ENCODE data around the gene GOLM1. TPM values are rescaled to one million over a fixed set of nuclear protein-coding genes. Genes with fewer than 3 reads are reported as not detected.

GOLM1 gene
- total and polyA plus RNA-seq, 7 donors = 9.2 to 187 (median 14.3) TPM

DNA sequence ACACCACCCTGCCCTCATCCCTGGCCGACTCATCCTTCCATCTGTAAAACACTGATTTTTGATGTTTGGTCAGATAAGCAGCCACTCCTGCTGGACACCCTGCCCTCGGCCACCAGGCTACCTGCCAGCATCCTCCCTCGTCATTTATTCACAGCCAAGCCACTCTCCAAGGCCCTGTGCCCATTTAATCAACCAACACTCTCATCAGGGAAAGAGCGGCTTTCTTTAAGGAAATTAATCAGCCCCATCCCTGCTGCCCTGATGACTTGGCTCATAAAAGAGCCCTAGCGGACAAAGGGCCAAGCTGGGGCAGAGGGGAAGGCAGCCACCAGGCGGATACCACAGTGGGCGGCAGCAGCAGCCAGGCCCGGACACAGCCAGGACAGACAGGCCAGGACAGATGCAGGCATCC, 52.4 kb downstream of the GOLM1 start:
- 67 to 79% methylated on average over 8 of the region's 8 CpGs for WGBS, 2 donors
- Histone ChIP-seq H3K4me1 (peaks cover 0 to 4% (median 1%) of the 10 kb centered on the region in 4 donors), H3K27ac (no peak overlapping the region), H3K9me3 (no peaks in the 10 kb centered on the region), H3K27me3 (no peaks in the 10 kb centered on the region), H3K4me3 (no peak overlapping the region), H3K36me3 (no peaks in the 10 kb centered on the region)
- intact Hi-C loops (cut with DNase I) = no loop called here
- no peak for DNase-seq
- no peak for TF ChIP-seq POLR2A (IDR thresholded peaks at IDR 0.05)
- no peak for TF ChIP-seq EP300 (IDR thresholded peaks at IDR 0.05)
- TF ChIP-seq, protein P1, sequence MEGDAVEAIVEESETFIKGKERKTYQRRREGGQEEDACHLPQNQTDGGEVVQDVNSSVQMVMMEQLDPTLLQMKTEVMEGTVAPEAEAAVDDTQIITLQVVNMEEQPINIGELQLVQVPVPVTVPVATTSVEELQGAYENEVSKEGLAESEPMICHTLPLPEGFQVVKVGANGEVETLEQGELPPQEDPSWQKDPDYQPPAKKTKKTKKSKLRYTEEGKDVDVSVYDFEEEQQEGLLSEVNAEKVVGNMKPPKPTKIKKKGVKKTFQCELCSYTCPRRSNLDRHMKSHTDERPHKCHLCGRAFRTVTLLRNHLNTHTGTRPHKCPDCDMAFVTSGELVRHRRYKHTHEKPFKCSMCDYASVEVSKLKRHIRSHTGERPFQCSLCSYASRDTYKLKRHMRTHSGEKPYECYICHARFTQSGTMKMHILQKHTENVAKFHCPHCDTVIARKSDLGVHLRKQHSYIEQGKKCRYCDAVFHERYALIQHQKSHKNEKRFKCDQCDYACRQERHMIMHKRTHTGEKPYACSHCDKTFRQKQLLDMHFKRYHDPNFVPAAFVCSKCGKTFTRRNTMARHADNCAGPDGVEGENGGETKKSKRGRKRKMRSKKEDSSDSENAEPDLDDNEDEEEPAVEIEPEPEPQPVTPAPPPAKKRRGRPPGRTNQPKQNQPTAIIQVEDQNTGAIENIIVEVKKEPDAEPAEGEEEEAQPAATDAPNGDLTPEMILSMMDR (IDR thresholded peaks at IDR 0.05) = no peak
- no peak for TF ChIP-seq POLR2AphosphoS5 (IDR thresholded peaks at IDR 0.05)

GRCh38 chr9:86046071-86046636, 53.2 kb downstream of the GOLM1 start:
- no peak for DNase-seq
- H3K27me3 ChIP-seq = no peaks in the 10 kb centered on the region
- intact Hi-C loops (cut with DNase I) = no loop called here
- no peak overlapping the region for H3K27ac ChIP-seq
- WGBS, 2 donors = 19 to 71% methylated on average over 14 of the region's 14 CpGs
- H3K4me3 ChIP-seq = no peak overlapping the region
- TF ChIP-seq POLR2AphosphoS5 (IDR thresholded peaks at IDR 0.05) (no peak), EP300 (IDR thresholded peaks at IDR 0.05) (no peak), POLR2A (IDR thresholded peaks at IDR 0.05) (no peak)
- TF ChIP-seq, protein P1 (IDR thresholded peaks at IDR 0.05) = no peak
- no peaks in the 10 kb centered on the region for H3K9me3 ChIP-seq
- no peaks in the 10 kb centered on the region for H3K36me3 ChIP-seq
- peaks cover 0 to 11% (median 9%) of the 10 kb centered on the region in 4 donors for H3K4me1 ChIP-seq

DNA sequence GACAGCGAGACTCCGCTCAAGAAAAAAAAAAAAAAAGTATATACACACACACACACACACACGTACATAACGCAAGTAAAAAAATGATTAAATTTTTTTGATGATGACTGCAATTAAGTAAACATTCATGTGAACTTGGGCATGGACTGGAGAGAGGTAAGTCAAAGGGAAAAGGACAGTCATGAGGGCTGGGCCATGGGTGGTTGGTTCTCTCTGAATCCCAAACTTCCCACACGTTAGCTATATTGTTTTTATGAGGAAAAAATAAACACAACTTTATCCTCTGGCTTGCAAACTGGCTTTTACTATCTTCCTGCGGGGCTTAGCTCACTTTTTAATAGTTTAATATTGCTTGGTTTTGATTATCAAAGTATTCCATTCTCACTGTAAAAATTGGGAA, 53.7 kb downstream of the GOLM1 start:
- no peak for DNase-seq

GRCh38 chr9:86043999-86044398, 55.4 kb downstream of the GOLM1 start:
- intact Hi-C loops (cut with DNase I) = loop anchor here (5.0 kb wide), 1 partner anchor 33 kb away; no protein-coding TSS in a partner anchor
- Histone ChIP-seq H3K4me1 (peaks cover 0 to 17% (median 13%) of the 10 kb centered on the region in 4 donors), H3K27me3 (no peaks in the 10 kb centered on the region), H3K36me3 (no peaks in the 10 kb centered on the region), H3K4me3 (no peak overlapping the region), H3K9me3 (no peaks in the 10 kb centered on the region), H3K27ac (no peak overlapping the region)
- DNase-seq = no peak
- TF ChIP-seq EP300 (IDR thresholded peaks at IDR 0.05) (no peak), POLR2AphosphoS5 (IDR thresholded peaks at IDR 0.05) (no peak), POLR2A (IDR thresholded peaks at IDR 0.05) (no peak)
- TF ChIP-seq, protein P1 (IDR thresholded peaks at IDR 0.05) = no peak
- 88 to 93% methylated on average over 4 of the region's 4 CpGs for WGBS, 2 donors

More for the DNA sequence above, 53.7 kb downstream of the GOLM1 start:
- intact Hi-C loops (cut with DNase I) = no loop called here
- WGBS, 2 donors = 53 to 83% methylated on average over 6 of the region's 6 CpGs
- peaks cover 0 to 16% (median 13%) of the 10 kb centered on the region in 4 donors for H3K4me1 ChIP-seq
- no peak for TF ChIP-seq POLR2AphosphoS5 (IDR thresholded peaks at IDR 0.05)
- TF ChIP-seq POLR2A (IDR thresholded peaks at IDR 0.05) = no peak
- no peak overlapping the region for H3K4me3 ChIP-seq
- H3K27me3 ChIP-seq = no peaks in the 10 kb centered on the region
- H3K27ac ChIP-seq = no peak overlapping the region
- H3K36me3 ChIP-seq = no peaks in the 10 kb centered on the region
- H3K9me3 ChIP-seq = no peaks in the 10 kb centered on the region

- H3K4me3 ChIP-seq = no peak overlapping the region
- H3K4me1 ChIP-seq = peaks cover 0 to 17% (median 13%) of the 10 kb centered on the region in 4 donors
- no peaks in the 10 kb centered on the region for H3K9me3 ChIP-seq
- TF ChIP-seq POLR2AphosphoS5 (IDR thresholded peaks at IDR 0.05) = no peak
- no peak for TF ChIP-seq POLR2A (IDR thresholded peaks at IDR 0.05)
- TF ChIP-seq, protein P1 (IDR thresholded peaks at IDR 0.05) = no peak
- no peak for TF ChIP-seq EP300 (IDR thresholded peaks at IDR 0.05)
- intact Hi-C loops (cut with DNase I) = loop anchor here (5.0 kb wide), 1 partner anchor 34 kb away; no protein-coding TSS in a partner anchor
- no peak for DNase-seq
- no peak overlapping the region for H3K27ac ChIP-seq
- 96% methylated on average over 5 of the region's 5 CpGs for WGBS, 2 donors
- H3K27me3 ChIP-seq = no peaks in the 10 kb centered on the region
- no peaks in the 10 kb centered on the region for H3K36me3 ChIP-seq
Measured at GRCh38 chr9:86043586-86043985, 55.8 kb downstream of the GOLM1 start.

Data from sigmoid colon (tissue), 7 donors.